H1 (cell line): Measurements from ENCODE around the gene FANCE. TPM values are rescaled to one million over a fixed set of nuclear protein-coding genes. Genes with fewer than 3 reads are reported as not detected.

Experiments used
- ATF2 ChIP-seq: IDR thresholded peaks from 2 replicates; pipeline ENCODE4 v1.6.1; 2012; ENCODE audit warnings: low read length, inconsistent platforms
- FOSL1 ChIP-seq: IDR thresholded peaks from 2 replicates; pipeline ENCODE4 v1.6.1; 2011; ENCODE audit warnings: mild to moderate bottlenecking, low read depth, low read length, moderate library complexity; ENCODE audit not compliant: insufficient read depth
- GABPA ChIP-seq: IDR thresholded peaks from 2 replicates; pipeline ENCODE4 v1.6.1; 2011; ENCODE audit warnings: mild to moderate bottlenecking, low read length, moderate library complexity, borderline replicate concordance; ENCODE audit not compliant: insufficient read depth
- SIRT6 ChIP-seq: IDR thresholded peaks from one replicate; pipeline ENCODE4 v1.7.1; 2012; ENCODE audit warnings: low read length, inconsistent platforms
- SRF ChIP-seq: IDR thresholded peaks from 2 replicates; pipeline ENCODE4 v1.6.1; 2011; ENCODE audit warnings: mild to moderate bottlenecking, low read depth, low read length, moderate library complexity
- polyA plus RNA-seq, 7 experiments: library from polyadenylated mRNA; depleted of rRNA in 3 of 7; stranded (reverse) in 5 of 7; unstranded in 2 of 7; fragments of >200 nt in 5 of 7; fragments of 200-250 nt in 2 of 7; gene quantifications; 1 replicate in 5 of 7; 2 replicates in 1 of 7; 4 replicates in 1 of 7; pipeline versions ENCODE4 v1.2.1 to v1.2.3, GENCODE V29; 2011 to 2013; ENCODE audit warnings: missing spikeins in 2 of 7, mixed read lengths in 2 of 7
- total RNA-seq: library from RNA; stranded (reverse); fragmentation: NEBNext Ultra II Directional; extraction: Animal tissue kit (Norgen Biotek cat#: 25700); gene quantifications from 2 replicates; pipeline ENCODE4 v1.2.1, GENCODE V29; 2021

The FANCE gene
- total and polyA plus RNA-seq, 2 of the 8 experiments (the other 6 are each of a cell fraction or from before 2014, with no cell fraction given): 16.1 to 17.0 TPM

- TF ChIP-seq SRF (no peak), ATF2 (no peak), GABPA (no peak), SIRT6 (no peak), FOSL1 (no peak)
- TF ChIP-seq, all 59 proteins: peak for 0
These were observed 23.6 kb upstream of the FANCE start (continued) for GRCh38 chr6:35428421-35429149.
